22Rv1 (cell line): ENCODE results near the gene SAMSN1.

ENCODE experiments used
- CTCF ChIP-seq: fragments of 450-650 bp; IDR thresholded peaks from 2 replicates; pipeline ENCODE4 v1.5.1; 2017; ENCODE audit warnings: mild to moderate bottlenecking
- ZFX ChIP-seq: fragments of 450-650 bp; IDR thresholded peaks from 2 replicates; pipeline ENCODE4 v1.6.1; 2017; ENCODE audit warnings: antibody characterized with exemption, borderline replicate concordance

DNA sequence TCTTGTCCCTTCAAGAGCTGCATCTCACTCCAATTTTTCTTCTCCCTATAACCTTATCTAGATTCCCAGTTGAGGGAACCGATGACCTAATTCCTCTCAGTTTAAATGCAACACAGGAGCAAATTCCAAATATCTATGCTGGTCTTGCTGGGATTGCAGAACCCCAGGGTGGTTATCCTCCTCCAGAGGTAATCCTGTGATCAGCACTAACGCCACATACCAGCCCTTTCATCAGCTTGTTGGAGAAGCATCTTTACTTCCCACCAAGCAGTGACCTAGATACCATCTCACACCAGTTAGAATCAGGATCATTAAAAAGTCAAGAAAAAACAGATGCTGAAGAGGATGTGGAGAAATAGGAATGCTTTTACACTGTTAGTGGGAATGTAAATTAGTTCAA is 52.4 kb downstream of the SAMSN1 start:
- TF ChIP-seq CTCF (no peak), ZFX (no peak)
